NCI-H1694 treated with DMSO at 0.1 percent for 48 hours (cell line): Measurements from ENCODE around the gene CDR2L.
"Not testable (repeated sequence)": the region's sequence is repeated elsewhere in the genome, so short reads cannot be mapped to it uniquely, and the experiment has no call there.

Experiments
- DNase-seq: peaks from one replicate; lab custom pipeline; 2025; lab: John Stamatoyannopoulos, UW

CDR2L gene

GRCh38 chr17:74981979-74982662 lies 5.3 kb upstream of the CDR2L start:
- peak; percentile 83 for DNase-seq

GRCh38 chr17:74982663-74983313 lies 4.6 kb upstream of the CDR2L start:
- DNase-seq, result not testable (repeated sequence)

GRCh38 chr17:74986206-74986576 lies 1.2 kb upstream of the CDR2L start:
- no peak for DNase-seq

DNA sequence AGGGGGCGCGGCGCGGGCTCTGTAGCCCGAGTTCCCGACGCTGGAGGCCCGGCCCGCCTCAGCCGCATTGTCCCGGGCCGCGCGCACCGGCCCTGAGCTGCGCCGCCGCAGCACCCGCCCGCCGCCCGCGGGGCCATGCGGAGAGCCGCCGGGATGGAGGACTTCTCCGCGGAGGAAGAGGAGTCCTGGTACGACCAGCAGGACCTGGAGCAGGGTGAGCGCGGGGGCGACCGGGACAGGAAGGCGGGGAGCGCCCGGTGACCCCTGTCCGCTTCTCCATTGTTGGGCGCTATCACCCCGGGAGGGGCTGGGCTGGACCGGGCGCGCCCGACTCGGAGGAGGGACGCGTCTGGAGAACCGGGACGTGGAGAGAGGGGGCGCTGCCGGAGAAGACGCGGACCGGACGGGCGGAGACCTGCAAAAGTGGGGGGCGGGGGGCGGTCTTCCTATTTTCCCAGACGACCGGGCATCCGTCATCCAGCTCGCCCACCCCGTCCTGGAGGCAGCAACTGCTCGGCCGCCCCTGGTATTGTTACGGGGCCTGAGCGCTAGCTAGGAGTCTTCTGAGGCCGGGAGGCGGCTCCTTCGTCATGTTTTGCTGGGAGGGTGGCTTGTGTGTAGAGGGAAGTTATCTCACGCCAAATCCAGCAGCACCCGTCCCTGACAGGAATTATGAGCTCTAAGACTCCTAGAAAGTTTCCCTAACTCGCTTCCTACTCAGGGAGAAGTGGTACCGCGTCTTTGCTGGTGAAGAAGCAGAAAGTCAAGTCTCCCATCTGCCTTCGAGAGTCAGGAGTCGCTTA lies 678 bp downstream of the CDR2L start:
- no peak for DNase-seq

- no peak for DNase-seq
Measured at GRCh38 chr17:74990581-74991105, 3.2 kb downstream of the CDR2L start.

DNA sequence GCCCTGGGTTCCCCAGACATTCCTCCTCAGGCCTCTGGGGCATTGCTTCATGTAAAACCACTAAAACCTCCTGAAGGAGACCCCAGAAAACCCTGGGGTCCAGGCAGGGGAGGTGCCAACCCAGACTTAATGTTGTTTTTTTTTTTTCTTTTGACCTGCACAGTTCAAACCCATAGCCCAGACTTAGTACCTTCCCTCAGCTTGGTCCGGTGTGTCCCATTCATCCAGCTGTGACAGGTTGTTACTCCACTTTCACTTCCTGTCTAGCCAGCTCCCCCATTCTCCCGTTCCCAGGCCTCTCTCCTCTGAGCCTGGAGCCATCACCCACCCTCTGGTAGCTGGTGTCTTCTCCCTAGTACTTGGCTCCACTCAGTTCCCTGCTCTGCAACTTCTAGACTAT lies 4.8 kb downstream of the CDR2L start:
- DNase-seq, result no peak

DNA sequence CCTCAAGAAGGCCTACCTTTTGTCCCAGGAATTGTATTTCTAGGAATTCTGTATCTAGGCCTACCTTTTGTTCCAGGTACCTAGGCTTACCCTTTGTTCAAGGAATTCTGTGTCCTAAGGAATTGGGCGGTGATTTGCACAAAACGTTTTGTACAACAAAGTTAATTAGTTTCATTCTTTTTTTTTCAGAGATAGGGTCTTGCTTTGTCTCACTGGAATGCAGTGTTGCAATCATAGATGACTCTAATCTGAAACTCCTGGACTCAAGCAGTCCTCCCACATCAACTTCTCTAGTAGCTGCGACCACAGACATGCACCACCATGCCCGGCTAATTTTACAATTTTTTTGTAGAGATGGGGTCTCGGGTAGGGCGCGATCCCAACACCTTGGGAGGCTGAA lies 7.0 kb downstream of the CDR2L start:
- DNase-seq, result no peak

DNA sequence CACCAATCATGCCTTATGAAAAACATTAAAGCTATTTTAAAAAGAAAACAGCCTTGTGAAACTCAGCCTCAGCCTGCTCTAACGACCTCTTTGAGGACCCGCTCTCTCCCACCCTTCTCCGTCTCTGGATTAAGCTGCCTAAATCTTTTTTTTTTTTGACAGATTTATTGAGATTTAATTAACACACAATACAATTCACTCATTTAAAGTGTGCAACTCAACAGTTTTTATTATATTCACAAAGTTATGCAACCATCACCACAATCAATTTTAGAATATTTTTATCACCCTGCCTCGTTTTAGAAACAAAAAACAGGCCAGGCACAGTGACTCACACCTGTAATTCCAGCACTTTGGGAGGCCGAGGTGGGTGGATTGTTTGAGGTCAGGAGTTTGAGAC lies 8.4 kb downstream of the CDR2L start:
- DNase-seq, result no peak

GRCh38 chr17:74998783-74999182 lies 11.4 kb downstream of the CDR2L start:
- DNase-seq, result no peak

- DNase-seq, result no peak
Measured at GRCh38 chr17:74999523-74999922, 12.1 kb downstream of the CDR2L start.

DNA sequence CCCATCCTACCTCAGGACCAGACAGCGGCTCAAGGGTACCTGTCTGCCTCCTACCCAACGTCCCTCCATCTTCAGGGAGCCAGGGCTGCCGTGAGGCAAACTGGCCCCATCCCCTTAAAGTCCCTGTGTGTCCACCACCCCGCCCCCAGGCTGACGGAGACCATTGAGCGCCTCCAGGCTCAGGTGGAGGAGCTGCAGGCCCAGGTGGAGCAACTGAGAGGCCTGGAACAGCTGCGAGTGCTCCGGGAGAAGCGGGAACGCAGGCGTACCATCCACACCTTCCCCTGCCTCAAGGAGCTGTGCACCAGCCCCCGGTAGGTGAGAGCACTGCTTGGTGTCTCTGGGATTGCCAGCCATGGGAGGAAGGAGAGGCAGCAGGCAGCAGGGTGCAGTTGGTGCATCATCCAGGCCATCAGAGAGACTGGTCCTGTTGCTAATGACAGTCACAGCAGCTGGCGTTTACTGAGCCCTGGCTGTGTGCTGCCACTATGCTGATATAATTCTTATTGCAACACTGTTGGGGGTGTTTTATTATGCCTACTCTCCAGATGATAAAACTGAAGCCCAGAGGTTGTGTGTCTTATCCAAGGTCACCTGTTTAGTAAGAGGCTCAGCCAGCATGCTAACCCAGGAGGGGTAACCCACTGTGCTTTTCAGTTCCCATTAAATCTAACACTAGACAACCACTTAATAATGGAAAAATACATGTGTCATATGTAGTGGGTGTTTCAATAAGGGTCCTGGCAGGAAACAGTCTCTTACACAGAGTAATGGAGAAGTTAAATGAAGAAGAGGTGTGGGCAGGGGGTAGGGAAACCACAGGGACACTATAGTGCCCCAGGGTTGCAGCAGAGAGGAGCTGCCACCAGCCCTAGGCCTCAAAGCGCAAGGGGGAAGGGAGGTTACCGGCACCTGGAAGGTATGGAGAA lies 14.7 kb downstream of the CDR2L start:
- no peak for DNase-seq

DNA sequence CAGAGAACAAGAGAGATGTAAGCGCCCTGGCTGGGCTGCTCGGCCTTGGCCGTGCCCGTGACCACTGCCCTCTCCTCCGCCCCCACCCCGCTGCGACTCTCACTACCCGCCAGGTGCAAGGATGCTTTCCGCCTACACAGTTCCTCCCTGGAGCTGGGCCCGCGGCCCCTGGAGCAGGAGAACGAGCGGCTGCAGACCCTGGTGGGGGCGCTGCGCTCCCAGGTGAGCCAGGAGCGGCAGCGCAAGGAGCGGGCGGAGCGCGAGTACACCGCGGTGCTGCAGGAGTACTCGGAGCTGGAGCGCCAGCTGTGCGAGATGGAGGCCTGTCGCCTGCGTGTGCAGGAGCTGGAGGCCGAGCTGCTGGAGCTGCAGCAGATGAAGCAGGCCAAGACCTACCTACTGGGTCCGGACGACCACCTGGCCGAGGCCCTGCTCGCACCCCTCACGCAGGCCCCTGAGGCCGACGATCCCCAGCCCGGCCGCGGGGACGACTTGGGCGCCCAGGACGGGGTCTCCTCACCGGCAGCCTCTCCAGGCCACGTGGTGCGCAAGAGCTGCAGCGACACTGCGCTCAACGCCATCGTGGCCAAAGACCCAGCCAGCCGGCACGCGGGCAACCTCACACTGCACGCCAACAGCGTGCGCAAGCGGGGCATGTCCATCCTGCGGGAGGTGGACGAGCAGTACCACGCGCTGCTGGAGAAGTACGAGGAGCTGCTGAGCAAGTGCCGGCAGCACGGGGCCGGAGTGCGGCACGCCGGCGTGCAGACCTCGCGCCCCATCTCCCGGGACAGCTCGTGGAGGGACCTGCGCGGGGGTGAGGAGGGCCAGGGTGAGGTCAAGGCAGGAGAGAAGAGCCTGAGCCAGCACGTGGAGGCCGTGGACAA lies 15.9 kb downstream of the CDR2L start:
- DNase-seq, result no peak

DNA sequence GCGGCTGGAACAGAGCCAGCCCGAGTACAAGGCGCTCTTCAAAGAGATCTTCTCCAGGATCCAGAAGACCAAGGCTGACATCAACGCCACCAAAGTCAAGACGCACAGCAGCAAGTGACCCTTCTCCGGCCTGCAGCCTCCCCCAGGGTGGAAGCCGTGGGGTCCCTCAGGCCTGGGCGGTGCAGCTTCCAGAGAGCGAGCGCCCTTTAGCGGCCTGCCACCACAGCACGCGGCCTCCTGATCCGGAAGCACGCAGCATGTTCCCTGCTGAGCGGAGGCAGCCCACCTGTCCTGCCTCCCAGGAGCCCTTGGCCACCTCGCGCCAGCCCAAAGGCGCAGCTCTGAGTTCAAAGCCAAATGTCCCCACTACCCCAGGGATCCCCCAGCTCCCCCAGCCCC lies 16.5 kb downstream of the CDR2L start:
- no peak for DNase-seq

GRCh38 chr17:75004371-75004770 lies 16.9 kb downstream of the CDR2L start:
- no peak for DNase-seq

DNA sequence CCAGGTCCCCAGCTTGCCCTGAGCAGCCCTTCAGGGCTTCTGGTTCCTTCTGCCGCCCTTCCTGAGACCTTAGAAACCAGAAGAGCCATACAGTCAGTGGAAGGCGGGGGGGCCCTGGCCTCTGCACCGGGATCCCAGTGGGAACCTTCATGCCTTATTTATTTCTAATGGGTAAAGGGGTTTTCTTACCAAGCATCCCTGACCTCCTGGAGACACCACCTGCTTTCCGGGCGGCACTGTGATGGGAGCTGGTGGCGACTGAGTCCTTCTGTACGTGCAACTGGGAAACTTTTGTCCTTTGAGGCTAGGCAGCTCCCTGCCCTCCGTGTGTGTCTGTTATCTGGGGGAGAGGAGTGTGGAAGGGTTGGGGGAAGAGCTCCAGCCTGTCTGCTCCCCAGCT lies 17.9 kb downstream of the CDR2L start:
- no peak for DNase-seq

GRCh38 chr17:75006084-75006483 lies 18.7 kb downstream of the CDR2L start:
- DNase-seq, result not testable (repeated sequence)

DNA sequence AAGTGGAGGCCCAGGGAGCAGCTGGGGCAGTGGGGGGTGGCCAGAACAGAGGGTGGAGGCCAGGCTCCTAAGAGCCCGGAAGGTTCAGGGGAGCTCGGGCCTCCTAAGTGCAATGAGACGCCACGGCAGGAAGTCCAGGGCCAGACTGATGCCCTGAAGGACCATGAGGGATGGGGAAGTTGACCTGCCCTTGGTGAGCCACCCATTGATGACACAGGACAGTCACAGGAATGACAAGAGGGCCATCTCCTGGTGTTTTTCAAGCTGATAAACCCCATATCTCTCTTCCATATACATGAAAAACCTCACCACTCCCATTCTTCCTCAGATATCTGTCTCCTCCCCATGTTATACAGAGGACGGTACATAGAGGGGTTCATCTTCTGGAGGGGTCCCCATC lies 19.2 kb downstream of the CDR2L start:
- DNase-seq, result no peak

- DNase-seq, result no peak
Measured at GRCh38 chr17:75008373-75008772, 20.9 kb downstream of the CDR2L start.

GRCh38 chr17:75009139-75009724 lies 21.8 kb downstream of the CDR2L start:
- no peak for DNase-seq

DNA sequence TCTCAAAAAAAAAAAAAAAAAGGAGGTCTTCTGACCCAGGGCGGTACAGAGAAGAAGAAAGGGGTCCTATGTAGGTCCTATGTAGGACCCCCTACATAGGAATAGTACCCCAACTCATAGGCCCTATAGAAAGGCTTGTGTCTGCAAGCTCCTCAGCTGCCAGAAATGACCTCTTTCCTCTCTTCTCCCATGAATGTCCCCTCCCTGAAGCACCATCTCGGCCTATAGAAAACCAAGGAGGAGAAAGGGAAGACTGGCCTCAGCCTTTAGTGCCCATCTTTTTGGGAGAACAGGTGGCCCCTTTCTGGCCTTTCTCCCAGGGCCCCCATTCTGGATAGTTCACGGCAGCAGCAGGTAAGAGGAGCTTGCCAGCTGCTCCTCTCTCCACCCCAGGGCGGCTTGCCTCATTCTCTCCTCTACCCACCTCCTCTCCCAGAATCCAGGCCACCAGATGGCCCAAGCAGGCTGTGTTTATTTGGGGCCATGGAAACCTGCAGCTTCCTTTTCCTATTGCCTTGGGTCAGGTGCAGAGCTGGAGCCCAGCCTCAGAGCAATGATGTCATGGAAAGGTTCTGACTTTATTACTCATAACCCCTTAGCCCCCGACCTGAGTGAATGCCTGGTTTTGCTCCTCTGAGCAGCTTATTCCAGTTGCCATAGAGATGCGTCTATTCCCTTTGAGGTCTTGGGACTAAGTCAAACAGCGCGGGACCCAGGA lies 23.4 kb downstream of the CDR2L start:
- DNase-seq, result peak; percentile 76
